ENCODE measurements around the gene TSPEAR. TPM values are rescaled to one million over a fixed set of nuclear protein-coding genes. Genes with fewer than 3 reads are reported as not detected.
A peak's percentile ranks its signal among the peaks of the same experiment; 100 is the strongest.
"Not testable (repeated sequence)": the region's sequence is repeated elsewhere in the genome, so short reads cannot be mapped to it uniquely, and the experiment has no call there.

TSPEAR gene
- total RNA-seq, 1 donor, result not detected

DNA sequence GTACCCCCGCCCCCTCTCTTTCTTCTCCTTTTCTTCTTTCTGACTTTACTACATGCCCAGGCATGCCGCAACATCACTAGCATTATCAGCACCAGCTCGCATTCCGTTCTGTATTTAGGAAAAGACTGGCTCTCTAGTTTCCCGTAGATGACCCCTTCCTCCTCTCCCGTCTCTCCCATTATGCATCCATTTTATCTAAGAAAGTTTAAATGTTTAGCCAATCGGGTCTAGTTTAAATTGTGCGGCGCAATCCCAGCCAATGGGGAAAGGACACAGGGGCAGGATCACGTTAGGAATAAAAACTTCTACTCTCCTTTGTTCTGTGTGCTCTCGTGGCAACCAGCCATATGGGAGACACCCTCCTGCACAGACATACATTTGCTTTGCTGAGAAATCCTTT, 113.3 kb downstream of the TSPEAR start:
- no peak for DNase-seq (ENCODE audit: low read depth)
- TF ChIP-seq, protein P1, sequence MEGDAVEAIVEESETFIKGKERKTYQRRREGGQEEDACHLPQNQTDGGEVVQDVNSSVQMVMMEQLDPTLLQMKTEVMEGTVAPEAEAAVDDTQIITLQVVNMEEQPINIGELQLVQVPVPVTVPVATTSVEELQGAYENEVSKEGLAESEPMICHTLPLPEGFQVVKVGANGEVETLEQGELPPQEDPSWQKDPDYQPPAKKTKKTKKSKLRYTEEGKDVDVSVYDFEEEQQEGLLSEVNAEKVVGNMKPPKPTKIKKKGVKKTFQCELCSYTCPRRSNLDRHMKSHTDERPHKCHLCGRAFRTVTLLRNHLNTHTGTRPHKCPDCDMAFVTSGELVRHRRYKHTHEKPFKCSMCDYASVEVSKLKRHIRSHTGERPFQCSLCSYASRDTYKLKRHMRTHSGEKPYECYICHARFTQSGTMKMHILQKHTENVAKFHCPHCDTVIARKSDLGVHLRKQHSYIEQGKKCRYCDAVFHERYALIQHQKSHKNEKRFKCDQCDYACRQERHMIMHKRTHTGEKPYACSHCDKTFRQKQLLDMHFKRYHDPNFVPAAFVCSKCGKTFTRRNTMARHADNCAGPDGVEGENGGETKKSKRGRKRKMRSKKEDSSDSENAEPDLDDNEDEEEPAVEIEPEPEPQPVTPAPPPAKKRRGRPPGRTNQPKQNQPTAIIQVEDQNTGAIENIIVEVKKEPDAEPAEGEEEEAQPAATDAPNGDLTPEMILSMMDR (IDR thresholded peaks at IDR 0.05; ENCODE audit: insufficient read depth, low read length), result no peak
- H3K4me3 ChIP-seq (ENCODE audit: low read depth, low read length), result no peak overlapping the region

GRCh38 chr21:44596068-44596725, 115.2 kb downstream of the TSPEAR start:
- TF ChIP-seq, protein P1 (IDR thresholded peaks at IDR 0.05; ENCODE audit: insufficient read depth, low read length), result no peak
- H3K4me3 ChIP-seq (ENCODE audit: low read depth, low read length), result no peak overlapping the region
- DNase-seq (ENCODE audit: low read depth), result peak; percentile 22

GRCh38 chr21:44595524-44595923, 115.8 kb downstream of the TSPEAR start:
- TF ChIP-seq, protein P1 (IDR thresholded peaks at IDR 0.05; ENCODE audit: insufficient read depth, low read length), result no peak
- no peak for DNase-seq (ENCODE audit: low read depth)
- H3K4me3 ChIP-seq (ENCODE audit: low read depth, low read length), result no peak overlapping the region

DNA sequence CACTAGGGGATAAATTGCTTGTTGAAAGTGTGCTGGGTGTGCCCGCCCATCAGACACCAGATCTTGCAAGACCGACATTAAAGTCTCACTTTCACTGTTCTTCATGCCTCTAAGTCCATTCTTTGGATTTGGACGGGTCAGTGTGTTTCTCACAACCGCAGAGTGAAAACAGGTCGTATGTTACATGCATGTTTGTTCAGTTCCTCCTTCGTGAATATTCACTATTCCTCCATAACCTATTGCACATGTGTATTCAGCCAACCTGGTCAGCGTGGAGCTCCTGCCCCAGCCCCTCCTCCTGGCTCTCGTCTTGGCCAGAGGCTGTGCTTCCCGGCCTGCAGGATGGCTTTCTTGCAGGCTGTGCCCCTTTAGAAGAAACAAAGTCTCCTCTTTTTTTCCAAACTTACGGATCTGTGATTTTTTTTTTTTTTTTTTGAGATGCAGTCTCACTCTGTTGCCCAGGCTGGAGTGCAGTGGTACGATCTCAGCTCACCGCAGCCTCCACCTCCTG, 116.9 kb downstream of the TSPEAR start:
- TF ChIP-seq, protein P1 (IDR thresholded peaks at IDR 0.05; ENCODE audit: insufficient read depth, low read length), result no peak
- DNase-seq (ENCODE audit: low read depth), result no peak
- no peak overlapping the region for H3K4me3 ChIP-seq (ENCODE audit: low read depth, low read length)

GRCh38 chr21:44593598-44594405, 117.6 kb downstream of the TSPEAR start:
- no peak overlapping the region for H3K4me3 ChIP-seq (ENCODE audit: low read depth, low read length)
- TF ChIP-seq, protein P1 (IDR thresholded peaks at IDR 0.05; ENCODE audit: insufficient read depth, low read length), result no peak
- DNase-seq (ENCODE audit: low read depth), result peak; percentile 2

DNA sequence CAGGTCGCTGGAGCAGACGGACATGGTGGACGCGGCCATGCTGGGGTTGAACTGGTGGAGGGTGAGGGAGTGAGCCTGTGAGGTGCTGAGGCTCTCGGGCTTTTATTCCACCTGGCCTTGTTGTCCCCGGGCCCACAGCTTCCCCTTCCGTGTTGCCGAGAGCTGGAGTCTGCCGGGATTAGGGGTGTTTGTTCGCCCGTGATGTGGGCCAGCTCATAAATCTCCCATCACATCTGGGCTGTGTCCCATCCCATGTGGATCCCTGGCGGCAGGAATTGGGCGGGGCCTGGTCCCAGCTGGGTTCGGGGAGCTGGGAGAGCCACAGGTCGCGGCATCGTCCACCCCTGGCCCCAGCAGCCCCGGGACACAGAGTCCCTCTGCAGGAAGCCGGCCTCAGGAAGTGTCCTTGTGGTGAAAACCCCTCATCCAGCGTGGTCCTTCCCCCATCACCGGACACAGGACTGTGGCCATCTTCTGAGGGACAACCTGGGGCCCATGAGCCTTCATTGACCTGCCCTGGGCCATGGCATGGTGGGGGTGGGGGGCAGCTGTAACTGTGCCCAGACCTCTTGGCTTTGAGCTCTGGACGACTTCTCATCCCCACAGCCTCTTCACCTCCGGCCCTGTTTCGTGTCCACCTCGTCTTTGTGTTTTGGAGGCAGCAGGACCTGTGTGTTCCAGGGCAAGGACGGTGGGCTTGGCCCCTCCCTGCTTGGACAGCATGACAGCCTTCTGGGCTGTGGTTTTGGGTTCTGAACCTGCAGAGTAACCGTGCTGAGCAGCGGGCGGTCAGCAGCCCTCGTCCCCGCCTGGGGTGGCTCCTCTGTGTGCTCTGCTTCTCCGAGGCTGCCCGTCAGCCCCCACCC, 118.7 kb downstream of the TSPEAR start, which contains the start of gene KRTAP10-6:
Gene KRTAP10-6 (minus strand): TSS at position 60 of the 866 bp plus-strand sequence. CDS start 21 bp downstream, at position 39.
- DNase-seq (ENCODE audit: low read depth), result no peak

DNA sequence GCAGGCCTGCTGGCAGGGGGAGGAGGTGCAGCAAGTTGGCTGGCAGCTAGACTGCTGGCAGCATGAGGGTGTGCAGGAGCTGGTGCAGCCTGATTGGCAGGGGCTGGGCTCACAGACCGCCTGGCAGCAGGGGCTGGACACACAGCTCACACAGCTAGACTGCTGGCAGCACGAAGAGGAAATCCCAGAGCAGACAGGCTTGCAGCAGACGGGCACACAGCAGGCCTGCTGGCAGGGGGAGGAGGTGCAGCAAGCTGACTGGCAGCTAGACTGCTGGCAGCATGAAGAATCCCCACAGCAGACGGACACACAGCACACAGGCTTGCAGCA, 119.6 kb downstream of the TSPEAR start:
- not testable (repeated sequence) for H3K4me3 ChIP-seq (ENCODE audit: low read depth, low read length); DNase-seq (ENCODE audit: low read depth)

More for the DNA sequence above, 118.7 kb downstream of the TSPEAR start, which contains the start of gene KRTAP10-6:
- TF ChIP-seq, protein P1 (IDR thresholded peaks at IDR 0.05; ENCODE audit: insufficient read depth, low read length), result no peak
- H3K4me3 ChIP-seq (ENCODE audit: low read depth, low read length), result no peak within 1 kb of the TSS

- not testable (repeated sequence) for DNase-seq (ENCODE audit: low read depth); H3K4me3 ChIP-seq (ENCODE audit: low read depth, low read length)
Observed at GRCh38 chr21:44590897-44591800, 120.2 kb downstream of the TSPEAR start.
